Thymus (tissue), 11 donors: ENCODE data around the gene PRDX3. TPM values are rescaled to one million over a fixed set of nuclear protein-coding genes. Genes with fewer than 3 reads are reported as not detected.
"Not testable (repeated sequence)": the region's sequence is repeated elsewhere in the genome, so short reads cannot be mapped to it uniquely, and the experiment has no call there.

Source experiments
- DNase-seq, 9 donors: peaks; one replicate each; pipeline ENCODE4 v3.0.0-alpha.2; 2013; ENCODE audit warnings: low spot score in 9 of 9, low read depth in 6 of 9, missing footprints in 1 of 9
- H3K27ac ChIP-seq, 2 donors: one replicate each; pipeline ENCODE4 v1.5.1; 2013; ENCODE audit warnings: control low read depth in 1 of 2, low read depth in 1 of 2, low read length in 1 of 2, mild to moderate bottlenecking in 1 of 2, moderate library complexity in 1 of 2
- H3K27me3 ChIP-seq, 2 donors: one replicate each; pipeline ENCODE4 v1.5.1; 2013; ENCODE audit warnings: low read length in 1 of 2; ENCODE audit not compliant: control insufficient read depth in 2 of 2, insufficient read depth in 1 of 2
- H3K36me3 ChIP-seq, 2 donors: one replicate each; pipeline ENCODE4 v1.5.1; 2013; ENCODE audit warnings: low read length in 1 of 2, mild to moderate bottlenecking in 1 of 2, moderate library complexity in 1 of 2; ENCODE audit not compliant: control insufficient read depth in 2 of 2, insufficient read depth in 2 of 2
- H3K4me1 ChIP-seq, 2 donors: one replicate each; pipeline ENCODE4 v1.5.1; 2013; ENCODE audit warnings: low read length in 2 of 2; ENCODE audit not compliant: control insufficient read depth in 2 of 2, insufficient read depth in 2 of 2
- H3K4me3 ChIP-seq, 2 donors: one replicate each; pipeline ENCODE4 v1.5.1; 2013; ENCODE audit warnings: low read length in 2 of 2, control low read depth in 1 of 2, mild to moderate bottlenecking in 1 of 2
- H3K9me3 ChIP-seq, 2 donors: one replicate each; pipeline ENCODE4 v1.5.1; 2013; ENCODE audit warnings: low read length in 1 of 2, mild to moderate bottlenecking in 1 of 2; ENCODE audit not compliant: control insufficient read depth in 2 of 2, insufficient read depth in 1 of 2
- WGBS: extraction: QIAGEN DNeasy Blood & Tissue Kit; methylation state at CpG from one replicate; pipeline ENCODE4 v1.1.7; 2013; 5-methylcytosine and 5-hydroxymethylcytosine counted together
- polyA plus RNA-seq: library from polyadenylated mRNA; stranded (reverse); fragments of 200-250 nt; gene quantifications from one replicate; pipeline ENCODE4 v1.2.3, GENCODE V29; 2013
- total RNA-seq: library from RNA; stranded (reverse); fragments of 120-200 nt; gene quantifications from one replicate; pipeline ENCODE4 v1.2.4, GENCODE V29; 2013
- donor health status: healthy.

Gene PRDX3
- total and polyA plus RNA-seq, 2 donors, result 114 to 116 TPM

GRCh38 chr10:119180850-119181400 is 2.3 kb upstream of the PRDX3 start:
- H3K27me3 ChIP-seq, H3K27ac ChIP-seq, H3K4me3 ChIP-seq, DNase-seq, H3K9me3 ChIP-seq: not testable (repeated sequence)
- Histone ChIP-seq H3K36me3 (peaks cover 5 to 13% of the 10 kb centered on the region in 2 donors), H3K4me1 (peaks cover 6 to 26% of the 10 kb centered on the region in 2 donors)
- WGBS, result 97% methylated on average over 7 of the region's 7 CpGs

- Histone ChIP-seq H3K27me3 (no peaks in the 10 kb centered on the region), H3K27ac (peak overlapping the region; percentile 94 to 95), H3K4me1 (peaks cover 6 to 26% of the 10 kb centered on the region in 2 donors), H3K9me3 (no peaks in the 10 kb centered on the region), H3K36me3 (peaks cover 11 to 33% of the 10 kb centered on the region in 2 donors), H3K4me3 (peak overlapping the region; percentile 72 to 99)
- WGBS, result 30% methylated on average over 21 of the region's 21 CpGs
- DNase-seq, result no peak
These were observed 772 bp downstream of the PRDX3 start for GRCh38 chr10:119177708-119178371.

- H3K27ac ChIP-seq, result no peak overlapping the region
- no peaks in the 10 kb centered on the region for H3K27me3 ChIP-seq
- peaks cover 6 to 26% of the 10 kb centered on the region in 2 donors for H3K4me1 ChIP-seq
- H3K36me3 ChIP-seq, result peaks cover 28 to 49% of the 10 kb centered on the region in 2 donors
- H3K4me3 ChIP-seq, result no peak overlapping the region
- DNase-seq, result no peak
- WGBS, result 96% methylated on average over 6 of the region's 6 CpGs
- no peaks in the 10 kb centered on the region for H3K9me3 ChIP-seq
These were observed 2.4 kb downstream of the PRDX3 start for GRCh38 chr10:119176166-119176565.

GRCh38 chr10:119174109-119174508 is 4.5 kb downstream of the PRDX3 start:
- DNase-seq, result no peak
- WGBS, result 94% methylated on average over 2 of the region's 2 CpGs
- Histone ChIP-seq H3K27me3 (no peaks in the 10 kb centered on the region), H3K36me3 (peaks cover 49 to 66% of the 10 kb centered on the region in 2 donors), H3K9me3 (no peaks in the 10 kb centered on the region), H3K27ac (no peak overlapping the region), H3K4me1 (peaks cover 6 to 20% of the 10 kb centered on the region in 2 donors), H3K4me3 (no peak overlapping the region)

- DNase-seq, result no peak
- Histone ChIP-seq H3K9me3 (no peaks in the 10 kb centered on the region), H3K27me3 (no peaks in the 10 kb centered on the region), H3K36me3 (peaks cover 33 to 49% of the 10 kb centered on the region in 2 donors), H3K4me1 (peaks cover 4 to 20% of the 10 kb centered on the region in 2 donors), H3K27ac (no peak overlapping the region), H3K4me3 (no peak overlapping the region)
- 86% methylated on average over 8 of the region's 8 CpGs for WGBS
These were observed 11.6 kb downstream of the PRDX3 start for GRCh38 chr10:119167041-119167440.

- 83% methylated on average over 8 of the region's 8 CpGs for WGBS
- Histone ChIP-seq H3K4me1 (peaks cover 4 to 20% of the 10 kb centered on the region in 2 donors), H3K9me3 (no peaks in the 10 kb centered on the region), H3K27me3 (no peaks in the 10 kb centered on the region), H3K27ac (no peak overlapping the region), H3K4me3 (no peak overlapping the region), H3K36me3 (peaks cover 29 to 44% of the 10 kb centered on the region in 2 donors)
- DNase-seq, result no peak
These were observed 12.0 kb downstream of the PRDX3 start for GRCh38 chr10:119166564-119166963.

- Histone ChIP-seq H3K27ac (no peak overlapping the region), H3K27me3 (no peaks in the 10 kb centered on the region), H3K36me3 (peaks cover 24 to 40% of the 10 kb centered on the region in 2 donors), H3K4me3 (peak overlapping the region; percentile 69 to 88), H3K4me1 (peaks cover 4 to 20% of the 10 kb centered on the region in 2 donors), H3K9me3 (no peaks in the 10 kb centered on the region)
- 69% methylated on average over 7 of the region's 7 CpGs for WGBS
- DNase-seq, result peak in 1 of 9 donors; percentile 13
These were observed 12.5 kb downstream of the PRDX3 start for GRCh38 chr10:119166118-119166500.

GRCh38 chr10:119165171-119166117 is 13.2 kb downstream of the PRDX3 start, which contains the start of gene SFXN4:
SFXN4 (minus strand) TSS chr10:119165714; CDS start chr10:119165647, 67 bp downstream.
- no peaks in the 10 kb centered on the region for H3K27me3 ChIP-seq
- peaks cover 18 to 35% of the 10 kb centered on the region in 2 donors for H3K36me3 ChIP-seq
- no peaks in the 10 kb centered on the region for H3K9me3 ChIP-seq
- peaks cover 4 to 20% of the 10 kb centered on the region in 2 donors for H3K4me1 ChIP-seq
- peak in 7 of 9 donors; percentile 37 to 82 (median 64) for DNase-seq
- 2% methylated on average over 90 of the region's 90 CpGs for WGBS
- H3K4me3 ChIP-seq, result peak within 1 kb of the TSS; percentile 69 to 88
- H3K27ac ChIP-seq, result peak within 1 kb of the TSS; percentile 55 to 83
